MM.1S (cell line): Measurements from ENCODE around the gene OR5B17.

Experiments
- DNase-seq: peaks from one replicate; pipeline ENCODE4 v3.0.0-alpha.2; 2015
- H2AFZ ChIP-seq: fragments of 300-600 bp; sonication (generic); 2 replicates; pipeline ENCODE4 v1.6.0; 2016; ENCODE audit warnings: antibody characterized with exemption, low read length
- H3F3A ChIP-seq: fragments of 300-600 bp; sonication (generic); 2 replicates; pipeline ENCODE4 v1.6.1; 2016; ENCODE audit warnings: mild to moderate bottlenecking, antibody characterized with exemption, low read length, moderate library complexity, mixed read lengths; ENCODE audit not compliant: insufficient read depth
- H3K27ac ChIP-seq: fragments of 300-600 bp; sonication (generic); 2 replicates; pipeline ENCODE4 v1.5.1; 2016; ENCODE audit warnings: mild to moderate bottlenecking, low read length
- H3K27me3 ChIP-seq: fragments of 300-600 bp; sonication (generic); replicated peaks from 2 replicates; pipeline ENCODE4 v1.6.0; 2016; ENCODE audit warnings: low read length; ENCODE audit not compliant: insufficient read depth
- H3K36me3 ChIP-seq: fragments of 300-600 bp; sonication (generic); replicated peaks from 2 replicates; pipeline ENCODE4 v1.6.1; 2016; ENCODE audit warnings: mild to moderate bottlenecking, low read length, mixed read lengths; ENCODE audit not compliant: insufficient read depth
- H3K4me1 ChIP-seq: fragments of 300-600 bp; sonication (generic); 2 replicates; pipeline ENCODE4 v1.6.1; 2016; ENCODE audit warnings: low read length, mixed read lengths
- H3K4me2 ChIP-seq: fragments of 300-600 bp; sonication (generic); 2 replicates; pipeline ENCODE4 v1.6.0; 2016; ENCODE audit warnings: low read depth, low read length
- H3K4me3 ChIP-seq: fragments of 300-600 bp; sonication (generic); 2 replicates; pipeline ENCODE4 v1.5.1; 2016; ENCODE audit warnings: low read length, mixed read lengths
- H3K79me2 ChIP-seq: fragments of 300-600 bp; sonication (generic); 2 replicates; pipeline ENCODE4 v1.6.1; 2016; ENCODE audit warnings: mixed run types, low read length, mixed read lengths
- H3K9ac ChIP-seq: fragments of 300-600 bp; sonication (generic); 2 replicates; pipeline ENCODE4 v1.6.1; 2016; ENCODE audit warnings: low read length, mixed read lengths
- H3K9me2 ChIP-seq: fragments of 300-600 bp; sonication (generic); replicated peaks from 2 replicates; pipeline ENCODE4 v1.6.1; 2016; ENCODE audit warnings: mild to moderate bottlenecking, low read length, mixed read lengths; ENCODE audit not compliant: insufficient read depth
- H3K9me3 ChIP-seq: fragments of 300-600 bp; sonication (generic); replicated peaks from 2 replicates; pipeline ENCODE4 v1.6.1; 2016; ENCODE audit warnings: mild to moderate bottlenecking, low read length, mixed read lengths; ENCODE audit not compliant: insufficient read depth
- H4K20me1 ChIP-seq: fragments of 300-600 bp; sonication (generic); 2 replicates; pipeline ENCODE4 v1.6.1; 2016; ENCODE audit warnings: mild to moderate bottlenecking, low read length, moderate library complexity, mixed read lengths; ENCODE audit not compliant: insufficient read depth
- EZH2 ChIP-seq: fragments of 300-600 bp; sonication (generic); optimal IDR thresholded peaks from 2 replicates; pipeline ENCODE3; 2017; ENCODE audit warnings: low read depth, mild to moderate bottlenecking, antibody characterized with exemption, low read length, mixed read lengths
- EZH2phosphoT487 ChIP-seq: fragments of 300-600 bp; sonication (generic); IDR thresholded peaks from 2 replicates; pipeline ENCODE4 v1.6.1; 2018; ENCODE audit warnings: antibody characterized with exemption, low read length
- TF ChIP-seq, protein P1 (sequence below): fragments of 300-600 bp; sonication (generic); IDR thresholded peaks from 2 replicates; pipeline ENCODE4 v1.5.1; 2016; ENCODE audit warnings: antibody characterized with exemption, low read length, mixed read lengths

The OR5B17 gene

DNA sequence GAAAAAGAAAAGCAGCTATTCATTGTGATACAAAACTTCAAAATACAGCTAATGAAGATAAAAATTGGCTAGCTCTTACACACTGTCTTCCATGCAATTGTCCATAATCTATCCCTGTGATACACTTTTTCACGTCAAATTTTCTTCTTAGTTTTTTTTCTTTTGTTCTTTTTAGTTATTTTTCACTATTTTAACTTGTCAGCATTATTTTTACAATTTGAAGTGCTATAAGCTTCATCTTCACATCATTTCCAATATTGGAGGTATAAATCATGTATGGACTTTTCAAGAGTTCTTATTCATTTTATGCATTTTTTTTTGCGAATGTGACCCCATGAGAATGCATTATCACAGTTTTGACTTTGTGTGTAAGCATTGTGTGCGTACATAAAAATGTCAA is 4.1 kb downstream of the OR5B17 start:
- Histone ChIP-seq H2AFZ (no peak overlapping the region), H3K27me3 (no peaks in the 10 kb centered on the region), H3F3A (no peaks in the 10 kb centered on the region), H3K36me3 (no peaks in the 10 kb centered on the region), H3K79me2 (no peaks in the 10 kb centered on the region), H3K4me1 (no peaks in the 10 kb centered on the region), H3K9me3 (no peaks in the 10 kb centered on the region), H3K27ac (no peak overlapping the region), H3K9ac (no peak overlapping the region), H3K4me2 (no peak overlapping the region), H3K9me2 (no peaks in the 10 kb centered on the region), H3K4me3 (no peak overlapping the region), H4K20me1 (no peaks in the 10 kb centered on the region)
- TF ChIP-seq, protein P1, sequence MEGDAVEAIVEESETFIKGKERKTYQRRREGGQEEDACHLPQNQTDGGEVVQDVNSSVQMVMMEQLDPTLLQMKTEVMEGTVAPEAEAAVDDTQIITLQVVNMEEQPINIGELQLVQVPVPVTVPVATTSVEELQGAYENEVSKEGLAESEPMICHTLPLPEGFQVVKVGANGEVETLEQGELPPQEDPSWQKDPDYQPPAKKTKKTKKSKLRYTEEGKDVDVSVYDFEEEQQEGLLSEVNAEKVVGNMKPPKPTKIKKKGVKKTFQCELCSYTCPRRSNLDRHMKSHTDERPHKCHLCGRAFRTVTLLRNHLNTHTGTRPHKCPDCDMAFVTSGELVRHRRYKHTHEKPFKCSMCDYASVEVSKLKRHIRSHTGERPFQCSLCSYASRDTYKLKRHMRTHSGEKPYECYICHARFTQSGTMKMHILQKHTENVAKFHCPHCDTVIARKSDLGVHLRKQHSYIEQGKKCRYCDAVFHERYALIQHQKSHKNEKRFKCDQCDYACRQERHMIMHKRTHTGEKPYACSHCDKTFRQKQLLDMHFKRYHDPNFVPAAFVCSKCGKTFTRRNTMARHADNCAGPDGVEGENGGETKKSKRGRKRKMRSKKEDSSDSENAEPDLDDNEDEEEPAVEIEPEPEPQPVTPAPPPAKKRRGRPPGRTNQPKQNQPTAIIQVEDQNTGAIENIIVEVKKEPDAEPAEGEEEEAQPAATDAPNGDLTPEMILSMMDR: no peak
- TF ChIP-seq EZH2phosphoT487: no peak
- no peak for TF ChIP-seq EZH2
- DNase-seq: no peak

DNA sequence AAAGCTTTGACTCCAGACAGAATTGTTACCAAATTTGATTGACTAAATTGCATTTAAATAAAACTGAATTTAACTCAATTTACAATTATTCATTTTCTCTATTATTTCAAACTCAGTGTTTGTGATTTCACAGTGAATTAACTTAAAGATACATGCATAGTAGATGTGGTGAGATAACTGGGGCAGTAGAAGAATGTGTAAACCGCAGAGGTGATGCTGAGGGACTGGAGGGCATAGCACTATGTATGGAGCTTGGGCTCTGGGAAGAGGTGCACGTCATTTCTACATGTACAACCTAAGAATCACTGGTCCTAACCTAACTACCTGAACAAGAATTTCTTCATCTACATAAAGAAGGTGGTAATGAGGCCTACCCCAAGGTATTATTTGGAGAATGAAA is 13.7 kb downstream of the OR5B17 start:
- Histone ChIP-seq H3K27me3 (no peaks in the 10 kb centered on the region), H2AFZ (no peak overlapping the region), H3K4me3 (no peak overlapping the region), H3K9ac (no peak overlapping the region), H3K9me2 (no peaks in the 10 kb centered on the region), H3K27ac (no peak overlapping the region), H3K4me2 (no peak overlapping the region), H3K36me3 (no peaks in the 10 kb centered on the region), H4K20me1 (no peaks in the 10 kb centered on the region), H3K4me1 (no peaks in the 10 kb centered on the region), H3F3A (no peaks in the 10 kb centered on the region), H3K9me3 (no peaks in the 10 kb centered on the region), H3K79me2 (no peaks in the 10 kb centered on the region)
- TF ChIP-seq EZH2phosphoT487 (no peak), EZH2 (no peak)
- TF ChIP-seq, protein P1: no peak
- DNase-seq: no peak

DNA sequence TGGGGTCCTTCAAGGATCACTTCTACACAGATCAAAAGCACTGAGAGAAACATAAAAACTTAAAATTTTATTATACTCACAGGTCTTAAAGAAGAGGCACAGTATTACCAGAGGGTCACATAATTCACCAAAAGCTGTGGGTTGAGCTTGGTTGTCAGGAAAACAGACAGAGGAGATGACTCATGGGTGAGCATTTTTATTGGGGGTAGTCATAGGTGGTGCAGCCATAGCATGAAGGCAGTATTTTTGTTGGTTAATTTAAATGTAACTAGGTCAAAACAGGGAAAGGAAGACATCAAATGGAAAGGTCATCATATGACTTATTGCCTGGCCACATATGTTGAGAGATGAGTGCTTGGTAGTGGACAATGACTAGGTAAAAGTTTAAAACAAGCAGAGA is 24.2 kb downstream of the OR5B17 start:
- no peaks in the 10 kb centered on the region for H3K9me2 ChIP-seq
- no peak overlapping the region for H3K4me3 ChIP-seq
- no peak overlapping the region for H3K4me2 ChIP-seq
- H3K4me1 ChIP-seq: no peaks in the 10 kb centered on the region
- no peak for TF ChIP-seq EZH2
- TF ChIP-seq, protein P1: no peak
- TF ChIP-seq EZH2phosphoT487: no peak
- no peaks in the 10 kb centered on the region for H3F3A ChIP-seq
- H3K27ac ChIP-seq: no peak overlapping the region
- H3K27me3 ChIP-seq: no peaks in the 10 kb centered on the region
- no peak overlapping the region for H2AFZ ChIP-seq
- no peak overlapping the region for H3K9ac ChIP-seq
- no peaks in the 10 kb centered on the region for H3K36me3 ChIP-seq
- no peaks in the 10 kb centered on the region for H3K9me3 ChIP-seq
- no peak for DNase-seq
- H4K20me1 ChIP-seq: no peaks in the 10 kb centered on the region
- H3K79me2 ChIP-seq: no peaks in the 10 kb centered on the region

DNA sequence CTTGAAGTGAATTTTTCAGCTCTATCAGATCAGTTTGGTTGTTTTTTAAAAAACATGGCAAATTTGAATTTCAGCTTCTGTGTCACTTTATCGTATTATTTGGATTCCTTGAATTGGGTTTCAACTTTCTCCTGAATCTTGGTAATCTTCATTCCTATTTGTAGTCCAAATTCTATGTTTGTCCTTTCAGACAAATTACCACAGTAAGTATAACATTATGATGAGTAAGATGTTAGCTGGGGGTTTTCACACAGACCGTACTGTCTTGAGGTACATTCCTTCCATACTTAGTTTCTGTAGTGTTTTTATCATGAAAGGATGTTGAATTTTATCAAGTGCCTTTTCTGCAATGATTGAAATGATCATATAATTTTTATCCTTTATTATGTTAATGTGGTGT is 28.0 kb downstream of the OR5B17 start:
- H3K27me3 ChIP-seq: no peaks in the 10 kb centered on the region
- no peak for DNase-seq
- H3K27ac ChIP-seq: no peak overlapping the region
- H2AFZ ChIP-seq: no peak overlapping the region
- H3K9me2 ChIP-seq: no peaks in the 10 kb centered on the region
- H3K9me3 ChIP-seq: no peaks in the 10 kb centered on the region
- TF ChIP-seq EZH2 (no peak), EZH2phosphoT487 (no peak)
- TF ChIP-seq, protein P1: no peak
- H3K36me3 ChIP-seq: no peaks in the 10 kb centered on the region
- H3F3A ChIP-seq: no peaks in the 10 kb centered on the region
- H3K79me2 ChIP-seq: no peaks in the 10 kb centered on the region
- H3K9ac ChIP-seq: no peak overlapping the region
- no peaks in the 10 kb centered on the region for H3K4me1 ChIP-seq
- no peak overlapping the region for H3K4me3 ChIP-seq
- no peaks in the 10 kb centered on the region for H4K20me1 ChIP-seq
- H3K4me2 ChIP-seq: no peak overlapping the region
